Iris pigment epithelial cell (primary cell): ENCODE measurements around the gene OR6B2.
"Not testable (repeated sequence)": the region's sequence is repeated elsewhere in the genome, so short reads cannot be mapped to it uniquely, and the experiment has no call there.

Source experiments
- DNase-seq: peaks from one replicate; pipeline ENCODE4 v3.0.0-alpha.2; 2011; ENCODE audit warnings: low read depth

The OR6B2 gene

GRCh38 chr2:240030379-240031094 lies at the start of gene OR6B2:
OR6B2 (minus strand) TSS chr2:240030429; CDS start chr2:240030429, 0 bp downstream.
- no peak for DNase-seq

- DNase-seq = no peak
Measured at GRCh38 chr2:240078631-240079030, 48.4 kb upstream of the OR6B2 start.

- DNase-seq = no peak
Measured at GRCh38 chr2:240077442-240077841, 47.2 kb upstream of the OR6B2 start.

GRCh38 chr2:240074545-240074944 lies 44.3 kb upstream of the OR6B2 start:
- DNase-seq = no peak

- DNase-seq = no peak
Measured at GRCh38 chr2:240070907-240071306, 40.7 kb upstream of the OR6B2 start.

- no peak for DNase-seq
Measured at GRCh38 chr2:240069829-240070228, 39.6 kb upstream of the OR6B2 start.

- no peak for DNase-seq
Measured at GRCh38 chr2:240068193-240068592, 38.0 kb upstream of the OR6B2 start.

- no peak for DNase-seq
Measured at GRCh38 chr2:240066489-240066888, 36.3 kb upstream of the OR6B2 start.

- no peak for DNase-seq
Measured at GRCh38 chr2:240064898-240065297, 34.7 kb upstream of the OR6B2 start.

- DNase-seq = peak; percentile 57
Measured at GRCh38 chr2:240060977-240061591, 30.9 kb upstream of the OR6B2 start.

- DNase-seq = no peak
Measured at GRCh38 chr2:240056678-240057077, 26.4 kb upstream of the OR6B2 start.

- DNase-seq = no peak
Measured at GRCh38 chr2:240055177-240055917, 25.1 kb upstream of the OR6B2 start.

- DNase-seq = no peak
Measured at GRCh38 chr2:240053173-240054155, 23.2 kb upstream of the OR6B2 start, which contains the start of gene OR6B3. OR6B3 (minus strand) TSS chr2:240053521.

GRCh38 chr2:240052524-240052923 lies 22.3 kb upstream of the OR6B2 start:
- DNase-seq = no peak

- no peak for DNase-seq
Measured at GRCh38 chr2:240051697-240052096, 21.5 kb upstream of the OR6B2 start.

- no peak for DNase-seq
Measured at GRCh38 chr2:240050278-240050677, 20.0 kb upstream of the OR6B2 start.

GRCh38 chr2:240048237-240048636 lies 18.0 kb upstream of the OR6B2 start:
- DNase-seq = no peak

- no peak for DNase-seq
Measured at GRCh38 chr2:240045098-240045497, 14.9 kb upstream of the OR6B2 start.

GRCh38 chr2:240044096-240044495 lies 13.9 kb upstream of the OR6B2 start:
- not testable (repeated sequence) for DNase-seq

- DNase-seq = no peak
Measured at GRCh38 chr2:240043279-240043989, 13.2 kb upstream of the OR6B2 start.

GRCh38 chr2:240042740-240043139 lies 12.5 kb upstream of the OR6B2 start:
- no peak for DNase-seq
